CD4-positive, alpha-beta T cell (primary cell): ENCODE measurements around the gene VSTM2L. TPM values are rescaled to one million over a fixed set of nuclear protein-coding genes. Genes with fewer than 3 reads are reported as not detected.
A peak's percentile ranks its signal among the peaks of the same experiment; 100 is the strongest.

Source experiments
- ATAC-seq: fragments of 200-7000 bp; cut with Tn5 transposase; one replicate; pipeline ENCODE4 v1.10.0; 2022; ENCODE audit warnings: mild to moderate bottlenecking; ENCODE audit not compliant: poor library complexity
- CTCF ChIA-PET: fragments of 350-600 bp; sonication (Branson Sonifier 250); formaldehyde crosslinking; loops from one replicate; lab custom pipeline; 2021; ENCODE audit warnings: antibody characterized with exemption, inconsistent platforms; lab: Charles Lee
- POLR2A ChIA-PET: fragments of 350-600 bp; sonication (Branson Sonifier 250); formaldehyde crosslinking; loops from one replicate; lab custom pipeline; 2021; ENCODE audit warnings: antibody characterized with exemption, inconsistent platforms; lab: Charles Lee
- DNase-seq, 14 experiments: peaks; one replicate each; pipeline ENCODE4 v3.0.0-alpha.2; 2013 to 2020; ENCODE audit warnings: mixed read lengths in 2 of 14
- H3K27ac ChIP-seq, 2 donors: one replicate each; pipeline versions ENCODE4 v1.5.1 to v1.7.0; 2013; ENCODE audit warnings: low read length in 2 of 2, low read depth in 1 of 2, mild to moderate bottlenecking in 1 of 2
- H3K27me3 ChIP-seq, 2 experiments: 1 replicate in 1 of 2; 2 replicates in 1 of 2; pipeline versions ENCODE4 v1.6.1 to v1.7.0; 2013; ENCODE audit warnings: low read length in 2 of 2, control low read depth in 1 of 2, mild to moderate bottlenecking in 1 of 2, moderate library complexity in 1 of 2; ENCODE audit not compliant: insufficient read depth in 2 of 2, control insufficient read depth in 1 of 2
- H3K36me3 ChIP-seq: one replicate; pipeline ENCODE4 v1.6.1; 2013; ENCODE audit warnings: low read length, control low read depth; ENCODE audit not compliant: insufficient read depth
- H3K4me1 ChIP-seq: one replicate; pipeline ENCODE4 v1.6.1; 2013; ENCODE audit warnings: low read length, control low read depth; ENCODE audit not compliant: insufficient read depth
- H3K4me3 ChIP-seq: one replicate; pipeline ENCODE4 v1.5.1; 2013; ENCODE audit warnings: mild to moderate bottlenecking, low read length, moderate library complexity
- H3K9me3 ChIP-seq, 2 experiments: 1 replicate in 1 of 2; 2 replicates in 1 of 2; pipeline versions ENCODE4 v1.6.1 to v1.7.0; 2013; ENCODE audit warnings: low read length in 2 of 2, mild to moderate bottlenecking in 2 of 2, control low read depth in 1 of 2, moderate library complexity in 1 of 2; ENCODE audit not compliant: control insufficient read depth in 1 of 2, insufficient read depth in 1 of 2
- H3K27ac Mint-ChIP-seq: one replicate; pipeline ENCODE4 v1.8.0; 2020; ENCODE audit warnings: mixed read lengths
- H3K27me3 Mint-ChIP-seq: one replicate; pipeline ENCODE4 v1.8.0; 2021; ENCODE audit warnings: mixed read lengths
- H3K36me3 Mint-ChIP-seq: one replicate; pipeline ENCODE4 v1.8.0; 2021; ENCODE audit warnings: low read depth, mixed read lengths
- H3K4me1 Mint-ChIP-seq: one replicate; pipeline ENCODE4 v1.8.0; 2021; ENCODE audit warnings: low read depth, mixed read lengths
- H3K4me3 Mint-ChIP-seq: one replicate; pipeline ENCODE4 v1.8.0; 2020; ENCODE audit warnings: mild to moderate bottlenecking, mixed read lengths
- H3K9me3 Mint-ChIP-seq: one replicate; pipeline ENCODE4 v1.8.0; 2020; ENCODE audit warnings: mixed read lengths
- intact Hi-C, 2 experiments: fragments of 100-400 bp; cut with DNase I in 1 of 2; cut with micrococcal nuclease in 1 of 2; formaldehyde crosslinking; loops; one replicate each; pipeline versions ENCODE4 v1.15.1 to v1.9.0; 2023 to 2025; cut with DNase I, micrococcal nuclease
- total RNA-seq, 174 experiments: library from RNA in 2 of 174; stranded (reverse) in 2 of 174; gene quantifications; one replicate each; pipeline ENCODE4 v1.2.3 and lab custom pipeline; 2021 to 2026
- TF ChIP-seq, protein P1 (sequence below): fragments of 200-600 bp; IDR thresholded peaks from one replicate; pipeline ENCODE4 v1.8.0; 2022; ENCODE audit warnings: antibody characterized with exemption, mild to moderate bottlenecking

VSTM2L gene
- total RNA-seq, 2 experiments from 2014 or later: not detected

DNA sequence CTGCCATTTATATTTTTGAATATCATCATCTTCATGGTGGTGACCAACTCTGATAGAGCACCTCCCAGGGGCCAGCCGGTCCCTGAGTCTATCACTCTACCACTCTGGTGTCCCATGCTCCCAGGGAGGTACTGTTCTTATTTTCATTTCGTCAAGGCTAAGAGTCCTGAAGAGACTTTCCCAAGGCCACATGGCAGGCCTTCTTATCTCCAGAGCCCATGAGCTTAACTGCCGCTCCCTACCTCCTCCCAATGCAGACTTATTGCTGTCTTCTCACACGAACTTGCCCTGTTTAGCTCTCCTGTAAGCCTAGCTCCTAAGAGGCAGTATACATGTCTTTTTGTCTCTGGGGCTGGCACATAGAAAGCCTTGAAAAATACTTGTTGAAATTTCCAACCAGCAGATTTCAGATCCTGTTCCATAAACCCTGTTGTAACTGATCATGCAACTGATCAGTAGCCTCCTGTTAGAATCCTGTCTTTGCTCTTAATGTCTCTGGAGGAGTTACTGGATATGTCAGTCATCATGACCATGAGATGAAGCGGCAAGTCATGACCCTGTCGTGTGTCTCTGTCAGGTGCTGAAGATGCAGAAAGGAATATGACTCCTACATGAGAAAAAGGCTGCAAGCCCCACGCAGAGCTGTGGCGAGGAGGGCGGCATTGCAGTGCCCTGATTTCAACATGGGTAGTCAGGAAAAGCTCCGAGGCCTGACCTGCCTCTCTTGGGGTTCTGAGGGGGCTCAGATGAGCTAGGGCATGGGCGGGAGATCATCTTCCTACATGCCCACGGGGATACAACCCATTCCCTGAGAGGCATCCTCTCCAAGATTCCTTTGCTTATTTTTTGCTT lies 70.4 kb downstream of the VSTM2L start:
- Histone ChIP-seq H3K9me3 (peaks cover 9 to 16% of the 10 kb centered on the region in 2 experiments), H3K27me3 (no peaks in the 10 kb centered on the region), H3K27ac (no peak overlapping the region), H3K36me3 (no peaks in the 10 kb centered on the region), H3K4me1 (no peaks in the 10 kb centered on the region), H3K4me3 (no peak overlapping the region)
- intact Hi-C loops: no loop called here
- H3K27me3 Mint-ChIP-seq: no peaks in the 10 kb centered on the region
- H3K36me3 Mint-ChIP-seq: peaks cover 28% of the 10 kb centered on the region
- H3K27ac Mint-ChIP-seq: no peak overlapping the region
- peaks cover 15% of the 10 kb centered on the region for H3K4me1 Mint-ChIP-seq
- TF ChIP-seq, protein P1, sequence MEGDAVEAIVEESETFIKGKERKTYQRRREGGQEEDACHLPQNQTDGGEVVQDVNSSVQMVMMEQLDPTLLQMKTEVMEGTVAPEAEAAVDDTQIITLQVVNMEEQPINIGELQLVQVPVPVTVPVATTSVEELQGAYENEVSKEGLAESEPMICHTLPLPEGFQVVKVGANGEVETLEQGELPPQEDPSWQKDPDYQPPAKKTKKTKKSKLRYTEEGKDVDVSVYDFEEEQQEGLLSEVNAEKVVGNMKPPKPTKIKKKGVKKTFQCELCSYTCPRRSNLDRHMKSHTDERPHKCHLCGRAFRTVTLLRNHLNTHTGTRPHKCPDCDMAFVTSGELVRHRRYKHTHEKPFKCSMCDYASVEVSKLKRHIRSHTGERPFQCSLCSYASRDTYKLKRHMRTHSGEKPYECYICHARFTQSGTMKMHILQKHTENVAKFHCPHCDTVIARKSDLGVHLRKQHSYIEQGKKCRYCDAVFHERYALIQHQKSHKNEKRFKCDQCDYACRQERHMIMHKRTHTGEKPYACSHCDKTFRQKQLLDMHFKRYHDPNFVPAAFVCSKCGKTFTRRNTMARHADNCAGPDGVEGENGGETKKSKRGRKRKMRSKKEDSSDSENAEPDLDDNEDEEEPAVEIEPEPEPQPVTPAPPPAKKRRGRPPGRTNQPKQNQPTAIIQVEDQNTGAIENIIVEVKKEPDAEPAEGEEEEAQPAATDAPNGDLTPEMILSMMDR: no peak
- H3K9me3 Mint-ChIP-seq: peaks cover 3% of the 10 kb centered on the region
- ChIA-PET POLR2A (no interaction called here), CTCF (no interaction called here)
- no peak overlapping the region for H3K4me3 Mint-ChIP-seq
- DNase-seq (no peak), ATAC-seq (no peak)

GRCh38 chr20:37976887-37977286 lies 74.0 kb downstream of the VSTM2L start:
- ChIA-PET CTCF (no interaction called here), POLR2A (interaction anchor here (1.5 kb wide), 1 partner anchor 56 kb away, joined by 3 read pairs; the partner anchor contains the start of gene TTI1)
- TF ChIP-seq, protein P1: no peak
- Mint-ChIP-seq H3K4me3 (peak overlapping the region; percentile 35), H3K9me3 (no peaks in the 10 kb centered on the region), H3K27ac (no peak overlapping the region), H3K36me3 (peaks cover 25% of the 10 kb centered on the region), H3K27me3 (no peaks in the 10 kb centered on the region), H3K4me1 (peaks cover 15% of the 10 kb centered on the region)
- no peak overlapping the region for H3K27ac ChIP-seq
- DNase-seq: no peak
- no peaks in the 10 kb centered on the region for H3K9me3 ChIP-seq
- intact Hi-C loops: no loop called here
- no peaks in the 10 kb centered on the region for H3K27me3 ChIP-seq
- ATAC-seq: no peak
- H3K4me3 ChIP-seq: no peak overlapping the region
- H3K36me3 ChIP-seq: peaks cover 7% of the 10 kb centered on the region
- no peaks in the 10 kb centered on the region for H3K4me1 ChIP-seq

DNA sequence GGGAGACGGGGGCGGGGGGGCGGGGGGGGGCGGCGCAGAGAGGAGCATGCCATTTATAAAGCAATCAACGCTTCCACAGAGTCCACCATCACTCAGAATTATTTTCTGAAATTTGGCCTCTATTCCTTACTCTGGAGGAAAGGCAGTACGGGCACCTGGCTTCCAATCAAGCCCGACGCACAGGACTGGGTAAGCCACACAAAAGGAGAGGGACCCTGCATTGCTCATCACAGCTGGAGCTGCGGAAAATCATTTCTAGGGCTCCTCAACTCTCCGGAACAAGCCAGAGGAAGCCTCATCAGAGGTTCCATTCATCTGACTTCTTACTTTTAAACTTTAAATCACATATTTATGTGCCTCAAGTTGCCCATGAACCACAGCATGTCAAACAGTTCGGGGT lies 74.4 kb downstream of the VSTM2L start:
- ATAC-seq: no peak
- H3K27me3 ChIP-seq: no peaks in the 10 kb centered on the region
- Mint-ChIP-seq H3K9me3 (no peaks in the 10 kb centered on the region), H3K4me3 (no peak overlapping the region), H3K36me3 (peaks cover 26% of the 10 kb centered on the region), H3K27me3 (no peaks in the 10 kb centered on the region), H3K27ac (no peak overlapping the region), H3K4me1 (peaks cover 15% of the 10 kb centered on the region)
- H3K36me3 ChIP-seq: peaks cover 8% of the 10 kb centered on the region
- no peak overlapping the region for H3K27ac ChIP-seq
- ChIA-PET CTCF (no interaction called here), POLR2A (interaction anchor here (1.5 kb wide), 1 partner anchor 56 kb away, joined by 3 read pairs; the partner anchor contains the start of gene TTI1)
- H3K4me3 ChIP-seq: no peak overlapping the region
- no peaks in the 10 kb centered on the region for H3K9me3 ChIP-seq
- TF ChIP-seq, protein P1: no peak
- DNase-seq: no peak
- intact Hi-C loops: no loop called here
- H3K4me1 ChIP-seq: no peaks in the 10 kb centered on the region
